Measurements from ENCODE around the gene SH3RF1. TPM values are rescaled to one million over a fixed set of nuclear protein-coding genes. Genes with fewer than 3 reads are reported as not detected.

Gene SH3RF1
- total RNA-seq, 1 donor from 2014 or later, result 13.6 TPM

GRCh38 chr4:169092889-169093522 is 177.8 kb downstream of the SH3RF1 start:
- Histone ChIP-seq H3K9ac (ENCODE audit: low read depth in 1 of 3, low read length in 3 of 3) (no peak overlapping the region), H3K27me3 (ENCODE audit: control insufficient read depth in 3 of 3, insufficient read depth in 3 of 3, low read length in 3 of 3) (no peaks in the 10 kb centered on the region), H3K27ac (ENCODE audit: low read depth, low read length) (no peak overlapping the region), H3K4me3 (ENCODE audit: low read length in 3 of 3) (no peak overlapping the region), H3K9me3 (ENCODE audit: control insufficient read depth in 3 of 3, low read length in 3 of 3) (peaks cover 0 to 4% (median 0%) of the 10 kb centered on the region in 3 donors), H3K36me3 (ENCODE audit: control insufficient read depth in 3 of 3, insufficient read depth in 3 of 3, low read length in 3 of 3) (peaks cover under 1 to 11% (median 8%) of the 10 kb centered on the region in 3 donors), H3K4me1 (ENCODE audit: control insufficient read depth in 3 of 3, insufficient read depth in 3 of 3, low read length in 3 of 3) (no peaks in the 10 kb centered on the region)

- Histone ChIP-seq H3K27ac (ENCODE audit: low read depth, low read length) (no peak overlapping the region), H3K27me3 (ENCODE audit: control insufficient read depth in 3 of 3, insufficient read depth in 3 of 3, low read length in 3 of 3) (no peaks in the 10 kb centered on the region), H3K4me1 (ENCODE audit: control insufficient read depth in 3 of 3, insufficient read depth in 3 of 3, low read length in 3 of 3) (no peaks in the 10 kb centered on the region), H3K4me3 (ENCODE audit: low read length in 3 of 3) (no peak overlapping the region), H3K36me3 (ENCODE audit: control insufficient read depth in 3 of 3, insufficient read depth in 3 of 3, low read length in 3 of 3) (peaks cover 2 to 5% (median 4%) of the 10 kb centered on the region in 3 donors), H3K9me3 (ENCODE audit: control insufficient read depth in 3 of 3, low read length in 3 of 3) (peaks cover 0 to 4% (median 0%) of the 10 kb centered on the region in 3 donors), H3K9ac (ENCODE audit: low read depth in 1 of 3, low read length in 3 of 3) (no peak overlapping the region)
Observed at GRCh38 chr4:169090484-169091215, 180.1 kb downstream of the SH3RF1 start.

- Histone ChIP-seq H3K4me1 (ENCODE audit: control insufficient read depth in 3 of 3, insufficient read depth in 3 of 3, low read length in 3 of 3) (no peaks in the 10 kb centered on the region), H3K27ac (ENCODE audit: low read depth, low read length) (no peak overlapping the region), H3K9me3 (ENCODE audit: control insufficient read depth in 3 of 3, low read length in 3 of 3) (peaks cover 0 to 4% (median 0%) of the 10 kb centered on the region in 3 donors), H3K9ac (ENCODE audit: low read depth in 1 of 3, low read length in 3 of 3) (no peak overlapping the region), H3K27me3 (ENCODE audit: control insufficient read depth in 3 of 3, insufficient read depth in 3 of 3, low read length in 3 of 3) (no peaks in the 10 kb centered on the region), H3K36me3 (ENCODE audit: control insufficient read depth in 3 of 3, insufficient read depth in 3 of 3, low read length in 3 of 3) (peaks cover 0 to 4% (median 0%) of the 10 kb centered on the region in 3 donors), H3K4me3 (ENCODE audit: low read length in 3 of 3) (no peak overlapping the region)
Observed at GRCh38 chr4:169089004-169089403, 181.8 kb downstream of the SH3RF1 start.

GRCh38 chr4:169084954-169085353 is 185.8 kb downstream of the SH3RF1 start:
- Histone ChIP-seq H3K4me3 (ENCODE audit: low read length in 3 of 3) (no peak overlapping the region), H3K27me3 (ENCODE audit: control insufficient read depth in 3 of 3, insufficient read depth in 3 of 3, low read length in 3 of 3) (no peaks in the 10 kb centered on the region), H3K27ac (ENCODE audit: low read depth, low read length) (no peak overlapping the region), H3K4me1 (ENCODE audit: control insufficient read depth in 3 of 3, insufficient read depth in 3 of 3, low read length in 3 of 3) (peaks cover 7 to 13% (median 9%) of the 10 kb centered on the region in 3 donors), H3K36me3 (ENCODE audit: control insufficient read depth in 3 of 3, insufficient read depth in 3 of 3, low read length in 3 of 3) (peaks cover 0 to 4% (median 0%) of the 10 kb centered on the region in 3 donors), H3K9me3 (ENCODE audit: control insufficient read depth in 3 of 3, low read length in 3 of 3) (no peaks in the 10 kb centered on the region), H3K9ac (ENCODE audit: low read depth in 1 of 3, low read length in 3 of 3) (no peak overlapping the region)

- Histone ChIP-seq H3K27me3 (ENCODE audit: control insufficient read depth in 3 of 3, insufficient read depth in 3 of 3, low read length in 3 of 3) (no peaks in the 10 kb centered on the region), H3K36me3 (ENCODE audit: control insufficient read depth in 3 of 3, insufficient read depth in 3 of 3, low read length in 3 of 3) (no peaks in the 10 kb centered on the region), H3K27ac (ENCODE audit: low read depth, low read length) (peak overlapping the region; percentile 83), H3K4me3 (ENCODE audit: low read length in 3 of 3) (no peak overlapping the region), H3K4me1 (ENCODE audit: control insufficient read depth in 3 of 3, insufficient read depth in 3 of 3, low read length in 3 of 3) (peaks cover 10 to 20% (median 15%) of the 10 kb centered on the region in 3 donors), H3K9ac (ENCODE audit: low read depth in 1 of 3, low read length in 3 of 3) (no peak overlapping the region), H3K9me3 (ENCODE audit: control insufficient read depth in 3 of 3, low read length in 3 of 3) (no peaks in the 10 kb centered on the region)
Observed at GRCh38 chr4:169080981-169081380, 189.8 kb downstream of the SH3RF1 start.

GRCh38 chr4:169079942-169080827 is 190.6 kb downstream of the SH3RF1 start:
- H3K36me3 ChIP-seq (ENCODE audit: control insufficient read depth in 3 of 3, insufficient read depth in 3 of 3, low read length in 3 of 3), result no peaks in the 10 kb centered on the region
- peak overlapping the region in 2 of 3 donors; percentile 58 to 66 for H3K9ac ChIP-seq (ENCODE audit: low read depth in 1 of 3, low read length in 3 of 3)
- H3K4me1 ChIP-seq (ENCODE audit: control insufficient read depth in 3 of 3, insufficient read depth in 3 of 3, low read length in 3 of 3), result peaks cover 10 to 20% (median 15%) of the 10 kb centered on the region in 3 donors
- no peaks in the 10 kb centered on the region for H3K9me3 ChIP-seq (ENCODE audit: control insufficient read depth in 3 of 3, low read length in 3 of 3)
- no peaks in the 10 kb centered on the region for H3K27me3 ChIP-seq (ENCODE audit: control insufficient read depth in 3 of 3, insufficient read depth in 3 of 3, low read length in 3 of 3)
- H3K27ac ChIP-seq (ENCODE audit: low read depth, low read length), result peak overlapping the region; percentile 83
- H3K4me3 ChIP-seq (ENCODE audit: low read length in 3 of 3), result peak overlapping the region; percentile 4 to 58 (median 49)

- Histone ChIP-seq H3K36me3 (ENCODE audit: control insufficient read depth in 3 of 3, insufficient read depth in 3 of 3, low read length in 3 of 3) (no peaks in the 10 kb centered on the region), H3K4me1 (ENCODE audit: control insufficient read depth in 3 of 3, insufficient read depth in 3 of 3, low read length in 3 of 3) (peaks cover 0 to 6% (median 0%) of the 10 kb centered on the region in 3 donors), H3K9ac (ENCODE audit: low read depth in 1 of 3, low read length in 3 of 3) (no peak overlapping the region), H3K27me3 (ENCODE audit: control insufficient read depth in 3 of 3, insufficient read depth in 3 of 3, low read length in 3 of 3) (no peaks in the 10 kb centered on the region), H3K4me3 (ENCODE audit: low read length in 3 of 3) (no peak overlapping the region), H3K9me3 (ENCODE audit: control insufficient read depth in 3 of 3, low read length in 3 of 3) (no peaks in the 10 kb centered on the region), H3K27ac (ENCODE audit: low read depth, low read length) (no peak overlapping the region)
Observed at GRCh38 chr4:169074117-169074516, 196.6 kb downstream of the SH3RF1 start.

- Histone ChIP-seq H3K9me3 (ENCODE audit: control insufficient read depth in 3 of 3, low read length in 3 of 3) (no peaks in the 10 kb centered on the region), H3K27ac (ENCODE audit: low read depth, low read length) (no peak overlapping the region), H3K9ac (ENCODE audit: low read depth in 1 of 3, low read length in 3 of 3) (no peak overlapping the region), H3K4me1 (ENCODE audit: control insufficient read depth in 3 of 3, insufficient read depth in 3 of 3, low read length in 3 of 3) (peaks cover 0 to 6% (median 0%) of the 10 kb centered on the region in 3 donors), H3K36me3 (ENCODE audit: control insufficient read depth in 3 of 3, insufficient read depth in 3 of 3, low read length in 3 of 3) (no peaks in the 10 kb centered on the region), H3K27me3 (ENCODE audit: control insufficient read depth in 3 of 3, insufficient read depth in 3 of 3, low read length in 3 of 3) (no peaks in the 10 kb centered on the region), H3K4me3 (ENCODE audit: low read length in 3 of 3) (no peak overlapping the region)
Observed at GRCh38 chr4:169071747-169072146, 199.0 kb downstream of the SH3RF1 start.

GRCh38 chr4:169070895-169071218 is 199.9 kb downstream of the SH3RF1 start:
- Histone ChIP-seq H3K4me1 (ENCODE audit: control insufficient read depth in 3 of 3, insufficient read depth in 3 of 3, low read length in 3 of 3) (peaks cover 0 to 6% (median 0%) of the 10 kb centered on the region in 3 donors), H3K27me3 (ENCODE audit: control insufficient read depth in 3 of 3, insufficient read depth in 3 of 3, low read length in 3 of 3) (no peaks in the 10 kb centered on the region), H3K4me3 (ENCODE audit: low read length in 3 of 3) (no peak overlapping the region), H3K9ac (ENCODE audit: low read depth in 1 of 3, low read length in 3 of 3) (no peak overlapping the region), H3K27ac (ENCODE audit: low read depth, low read length) (no peak overlapping the region), H3K9me3 (ENCODE audit: control insufficient read depth in 3 of 3, low read length in 3 of 3) (no peaks in the 10 kb centered on the region), H3K36me3 (ENCODE audit: control insufficient read depth in 3 of 3, insufficient read depth in 3 of 3, low read length in 3 of 3) (no peaks in the 10 kb centered on the region)

All from skeletal muscle tissue (tissue), 4 donors.